Ascending aorta (tissue), 2 donors: Measurements from ENCODE around the gene EDIL3. TPM values are rescaled to one million over a fixed set of nuclear protein-coding genes. Genes with fewer than 3 reads are reported as not detected.
"Not testable (repeated sequence)": the region's sequence is repeated elsewhere in the genome, so short reads cannot be mapped to it uniquely, and the experiment has no call there.

ENCODE experiments used
- DNase-seq, 2 donors: peaks; one replicate each; pipeline ENCODE4 v3.0.0-alpha.2; 2019; ENCODE audit warnings: low spot score in 2 of 2
- H3K27ac ChIP-seq, 2 donors: fragments of 200-600 bp; sonication (generic); one replicate each; pipeline ENCODE4 v1.5.1; 2016 to 2017; ENCODE audit warnings: mild to moderate bottlenecking in 1 of 2
- H3K27me3 ChIP-seq: fragments of 200-600 bp; sonication (generic); one replicate; pipeline ENCODE4 v1.5.1; 2017
- H3K36me3 ChIP-seq, 2 donors: fragments of 200-600 bp; sonication (generic); one replicate each; pipeline ENCODE4 v1.5.1; 2016
- H3K4me1 ChIP-seq, 2 donors: fragments of 200-600 bp; sonication (generic); one replicate each; pipeline ENCODE4 v1.5.1; 2016 to 2017; ENCODE audit warnings: mild to moderate bottlenecking in 1 of 2
- H3K4me3 ChIP-seq, 2 donors: fragments of 200-600 bp; sonication (generic); one replicate each; pipeline ENCODE4 v1.5.1; 2016 to 2017; ENCODE audit warnings: mild to moderate bottlenecking in 1 of 2
- H3K9me3 ChIP-seq, 2 donors: fragments of 200-600 bp; sonication (generic); one replicate each; pipeline ENCODE4 v1.5.1; 2016
- intact Hi-C: fragments of 100-400 bp; cut with DNase I; formaldehyde crosslinking; loops from one replicate; pipeline ENCODE4 v1.15.1; 2023
- total RNA-seq: library from RNA; depleted of rRNA; stranded (reverse); fragments of >200 nt; gene quantifications from one replicate; pipeline ENCODE4 v1.1.0, GENCODE V29; 2016
- TF ChIP-seq, protein P1 (sequence below), 3 experiments: fragments of 200-600 bp in 2 of 3; fragments of 450-650 bp in 1 of 3; sonication (generic) in 2 of 3; IDR thresholded peaks; one replicate each; pipeline ENCODE4 v1.5.1; 2016 to 2019; ENCODE audit warnings: antibody characterized with exemption in 3 of 3, mild to moderate bottlenecking in 1 of 3, moderate library complexity in 1 of 3

Gene EDIL3
- total RNA-seq, 1 donor from 2014 or later = 68.1 TPM

DNA sequence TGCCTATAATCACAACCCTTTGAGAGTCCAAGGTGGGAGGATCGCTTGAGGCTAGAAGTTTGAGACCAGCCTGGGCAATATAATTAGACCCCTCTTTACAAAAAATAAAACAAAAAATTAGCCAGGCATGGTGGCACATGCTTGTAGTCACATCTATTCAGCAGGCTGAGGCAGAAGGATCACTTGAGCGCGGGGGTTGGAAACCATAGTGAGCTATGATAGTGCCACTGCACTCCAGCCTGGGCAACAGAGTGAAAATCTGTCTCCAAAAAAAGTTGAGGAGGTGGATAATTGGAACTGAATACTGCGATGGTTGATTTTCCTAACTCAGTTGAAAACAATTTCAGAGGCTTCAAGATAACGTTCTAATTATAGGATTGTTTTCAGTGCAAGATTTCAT is 52.6 kb downstream of the EDIL3 start:
- no peak overlapping the region for H3K4me3 ChIP-seq
- H3K4me1 ChIP-seq = no peaks in the 10 kb centered on the region
- intact Hi-C loops = no loop called here

DNA sequence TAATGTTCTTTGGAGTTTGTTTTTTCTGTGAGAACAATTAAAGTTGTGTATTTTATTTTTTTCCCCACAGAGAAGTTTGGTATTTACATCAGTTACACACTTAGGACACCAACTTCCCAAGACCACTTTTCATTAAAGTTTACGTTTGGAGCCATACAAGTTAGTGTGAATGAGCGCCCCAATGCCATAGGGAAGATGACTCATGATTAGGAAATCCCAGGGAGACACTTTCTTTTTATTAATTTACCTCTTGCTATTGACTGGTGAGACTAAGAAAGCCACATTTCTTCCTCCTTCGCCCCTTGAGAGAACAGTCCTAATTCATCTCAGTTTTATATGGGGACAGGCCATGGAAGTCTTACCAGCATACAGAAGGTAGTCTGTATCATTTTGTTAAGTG is 57.1 kb downstream of the EDIL3 start:
- TF ChIP-seq, protein P1, sequence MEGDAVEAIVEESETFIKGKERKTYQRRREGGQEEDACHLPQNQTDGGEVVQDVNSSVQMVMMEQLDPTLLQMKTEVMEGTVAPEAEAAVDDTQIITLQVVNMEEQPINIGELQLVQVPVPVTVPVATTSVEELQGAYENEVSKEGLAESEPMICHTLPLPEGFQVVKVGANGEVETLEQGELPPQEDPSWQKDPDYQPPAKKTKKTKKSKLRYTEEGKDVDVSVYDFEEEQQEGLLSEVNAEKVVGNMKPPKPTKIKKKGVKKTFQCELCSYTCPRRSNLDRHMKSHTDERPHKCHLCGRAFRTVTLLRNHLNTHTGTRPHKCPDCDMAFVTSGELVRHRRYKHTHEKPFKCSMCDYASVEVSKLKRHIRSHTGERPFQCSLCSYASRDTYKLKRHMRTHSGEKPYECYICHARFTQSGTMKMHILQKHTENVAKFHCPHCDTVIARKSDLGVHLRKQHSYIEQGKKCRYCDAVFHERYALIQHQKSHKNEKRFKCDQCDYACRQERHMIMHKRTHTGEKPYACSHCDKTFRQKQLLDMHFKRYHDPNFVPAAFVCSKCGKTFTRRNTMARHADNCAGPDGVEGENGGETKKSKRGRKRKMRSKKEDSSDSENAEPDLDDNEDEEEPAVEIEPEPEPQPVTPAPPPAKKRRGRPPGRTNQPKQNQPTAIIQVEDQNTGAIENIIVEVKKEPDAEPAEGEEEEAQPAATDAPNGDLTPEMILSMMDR (IDR thresholded peaks at IDR 0.05) = no peak
- H3K4me3 ChIP-seq = no peak overlapping the region
- H3K4me1 ChIP-seq = no peaks in the 10 kb centered on the region
- no peak overlapping the region for H3K27ac ChIP-seq
- intact Hi-C loops = no loop called here
- no peak for DNase-seq
- H3K36me3 ChIP-seq = no peaks in the 10 kb centered on the region
- peaks cover 7% of the 10 kb centered on the region in 2 donors for H3K9me3 ChIP-seq
- H3K27me3 ChIP-seq = no peaks in the 10 kb centered on the region

More for the DNA sequence above, 52.6 kb downstream of the EDIL3 start:
- no peak for DNase-seq
- Histone ChIP-seq H3K27ac (no peak overlapping the region), H3K9me3 (no peaks in the 10 kb centered on the region), H3K36me3 (no peaks in the 10 kb centered on the region), H3K27me3 (no peaks in the 10 kb centered on the region)
- TF ChIP-seq, protein P1 (IDR thresholded peaks at IDR 0.05) = no peak

DNA sequence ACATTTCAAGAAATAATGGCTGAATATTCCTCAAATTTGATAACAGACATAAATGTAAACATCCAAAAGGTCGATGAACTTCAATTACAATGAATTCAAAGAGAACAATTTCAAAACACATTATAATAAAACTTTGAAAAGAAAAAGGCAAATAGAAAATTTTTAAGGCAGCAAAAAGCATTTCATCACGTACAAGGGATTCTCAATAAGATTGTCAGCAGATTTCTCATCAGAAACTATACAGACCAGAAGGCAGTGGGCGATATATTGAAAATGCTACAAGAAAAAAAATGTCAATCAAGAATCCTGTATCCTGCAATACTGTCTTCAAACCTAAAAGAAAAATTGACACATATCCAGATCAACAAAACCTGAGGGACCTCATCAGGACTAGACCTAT is 62.0 kb downstream of the EDIL3 start:
- TF ChIP-seq, protein P1 (IDR thresholded peaks at IDR 0.05) = no peak
- no peak overlapping the region for H3K27ac ChIP-seq
- no peak for DNase-seq
- H3K4me1 ChIP-seq = no peaks in the 10 kb centered on the region
- no peaks in the 10 kb centered on the region for H3K27me3 ChIP-seq
- peaks cover 12 to 20% of the 10 kb centered on the region in 2 donors for H3K9me3 ChIP-seq
- intact Hi-C loops = no loop called here
- H3K36me3 ChIP-seq = no peaks in the 10 kb centered on the region
- H3K4me3 ChIP-seq = no peak overlapping the region

DNA sequence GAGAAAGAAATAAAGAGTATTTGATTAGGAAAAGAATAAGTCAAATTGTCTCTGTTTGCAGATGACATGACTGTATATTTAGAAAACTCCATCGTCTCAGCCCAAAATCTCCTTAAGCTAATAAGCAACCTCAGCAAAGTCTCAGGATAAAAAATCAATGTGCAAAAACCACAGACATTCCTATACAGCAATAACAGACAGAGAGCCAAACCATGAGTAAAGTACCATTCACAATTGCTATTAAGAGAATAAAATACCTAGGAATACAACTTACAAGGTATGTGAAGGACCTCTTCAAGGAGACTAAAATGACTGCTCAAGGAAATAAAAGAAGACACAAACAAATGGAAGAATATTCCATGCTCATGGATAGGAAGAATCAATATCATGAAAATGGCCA is 66.9 kb downstream of the EDIL3 start:
- H3K27ac ChIP-seq, intact Hi-C loops, DNase-seq, H3K4me3 ChIP-seq, H3K36me3 ChIP-seq, H3K4me1 ChIP-seq, H3K27me3 ChIP-seq: not testable (repeated sequence)
- peaks cover 8 to 15% of the 10 kb centered on the region in 2 donors for H3K9me3 ChIP-seq

DNA sequence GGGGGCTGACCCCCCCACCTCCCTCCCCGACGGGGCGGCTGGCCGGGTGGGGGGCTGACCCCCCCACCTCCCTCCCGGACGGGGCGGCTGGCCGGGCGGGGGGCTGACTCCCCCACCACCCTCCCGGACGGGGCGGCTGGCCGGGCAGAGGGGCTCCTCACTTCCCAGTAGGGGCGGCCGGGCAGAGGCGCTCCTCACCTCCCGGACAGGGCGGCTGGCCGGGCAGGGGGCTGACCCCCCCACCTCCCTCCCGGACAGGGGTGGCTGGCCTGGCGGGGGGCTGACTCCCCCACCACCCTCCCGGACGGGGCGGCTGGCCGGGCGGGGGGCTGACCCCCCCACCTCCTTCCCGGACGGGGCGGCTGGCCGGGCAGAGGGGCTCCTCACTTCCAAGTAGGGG is 72.4 kb downstream of the EDIL3 start:
- H3K27ac ChIP-seq, H3K36me3 ChIP-seq, intact Hi-C loops, H3K27me3 ChIP-seq, H3K4me1 ChIP-seq, H3K9me3 ChIP-seq, DNase-seq, H3K4me3 ChIP-seq: not testable (repeated sequence)

DNA sequence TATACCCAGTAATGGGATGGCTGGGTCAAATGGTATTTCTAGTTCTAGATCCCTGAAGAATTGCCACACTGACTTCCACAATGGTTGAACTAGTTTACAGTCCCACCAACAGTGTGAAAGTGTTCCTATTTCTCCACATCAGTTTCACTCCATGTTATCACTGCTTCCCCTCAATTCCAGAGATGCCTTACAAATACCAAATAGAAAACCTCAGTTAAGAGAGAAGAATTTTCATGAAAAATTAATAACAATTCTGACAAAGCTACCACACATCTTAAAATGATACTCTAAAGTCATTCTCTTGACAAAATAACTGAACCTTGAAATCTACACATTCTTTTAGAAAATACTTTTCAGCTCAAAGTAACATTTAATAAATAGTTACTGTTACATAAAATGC is 74.8 kb downstream of the EDIL3 start:
- H3K4me1 ChIP-seq, H3K27me3 ChIP-seq, intact Hi-C loops, DNase-seq, H3K27ac ChIP-seq, H3K9me3 ChIP-seq, H3K4me3 ChIP-seq, H3K36me3 ChIP-seq: not testable (repeated sequence)

DNA sequence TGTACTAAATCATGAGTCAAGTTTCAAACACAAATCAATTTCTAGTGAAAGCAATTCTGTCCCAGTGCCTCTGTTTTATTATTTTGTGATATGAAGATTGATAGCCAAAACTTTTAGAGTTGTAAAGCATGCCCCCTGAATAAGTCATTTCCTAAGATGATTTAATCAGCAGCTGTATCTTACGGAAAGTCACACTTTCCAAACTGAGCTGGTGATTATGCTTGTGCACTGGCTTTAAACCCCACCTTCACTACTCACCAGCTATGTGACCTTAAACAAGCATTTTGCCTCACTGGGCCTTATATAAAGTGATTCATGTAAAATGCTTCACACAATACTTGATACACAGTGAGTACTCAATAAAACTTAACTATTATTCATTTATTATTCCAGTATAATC is 78.1 kb downstream of the EDIL3 start:
- intact Hi-C loops = no loop called here
- H3K27ac ChIP-seq = no peak overlapping the region
- H3K4me3 ChIP-seq = no peak overlapping the region
- H3K9me3 ChIP-seq = no peaks in the 10 kb centered on the region
- TF ChIP-seq, protein P1 (IDR thresholded peaks at IDR 0.05) = no peak
- no peaks in the 10 kb centered on the region for H3K36me3 ChIP-seq
- DNase-seq = no peak
- peaks cover 0 to 5% of the 10 kb centered on the region in 2 donors for H3K4me1 ChIP-seq
- H3K27me3 ChIP-seq = no peaks in the 10 kb centered on the region
